Activated effector memory CD4-positive, alpha-beta T cell treated with anti-CD3 and anti-CD28 coated beads, Interleukin-2, amount 50 U/mL, for 16 hours (primary cell): ENCODE results near the gene ABHD17A.

Source experiments
- DNase-seq: peaks from one replicate; pipeline ENCODE4 v3.0.0-alpha.2; 2020

ABHD17A gene

GRCh38 chr19:1832046-1832663 lies 53.1 kb downstream of the ABHD17A start:
- no peak for DNase-seq

GRCh38 chr19:1830978-1831377 lies 54.3 kb downstream of the ABHD17A start:
- no peak for DNase-seq

- no peak for DNase-seq
These were observed 54.7 kb downstream of the ABHD17A start for GRCh38 chr19:1830568-1830967.

- no peak for DNase-seq
These were observed 55.3 kb downstream of the ABHD17A start for GRCh38 chr19:1829958-1830357.

GRCh38 chr19:1828279-1829238 lies 56.7 kb downstream of the ABHD17A start:
- no peak for DNase-seq

GRCh38 chr19:1827566-1828278 lies 57.6 kb downstream of the ABHD17A start:
- no peak for DNase-seq
